Mesenchymal stem cell (in vitro differentiated cells and primary cell): ENCODE data around the gene CLIP2.
"Not testable (repeated sequence)": the region's sequence is repeated elsewhere in the genome, so short reads cannot be mapped to it uniquely, and the experiment has no call there.

ENCODE experiments used
- DNase-seq: peaks from one replicate; pipeline ENCODE4 v3.0.0-alpha.2; 2013
- H2AFZ ChIP-seq: one replicate; pipeline ENCODE4 v1.6.1; 2013; ENCODE audit warnings: low read depth, mild to moderate bottlenecking, control low read depth, inconsistent platforms, low read length, moderate library complexity
- H2AK5ac ChIP-seq: 2 replicates; pipeline ENCODE4 v1.6.1; 2013; ENCODE audit warnings: low read length, moderate library complexity, mild to moderate bottlenecking, inconsistent platforms; ENCODE audit not compliant: severe bottlenecking
- H2BK120ac ChIP-seq: one replicate; pipeline ENCODE4 v1.6.1; 2013; ENCODE audit warnings: low read depth, mild to moderate bottlenecking, inconsistent platforms, low read length, moderate library complexity
- H2BK12ac ChIP-seq, 2 experiments: one replicate each; pipeline ENCODE4 v1.6.1; 2013; ENCODE audit warnings: inconsistent platforms in 2 of 2, low read length in 2 of 2, mild to moderate bottlenecking in 2 of 2, moderate library complexity in 2 of 2, control low read depth in 1 of 2
- H2BK15ac ChIP-seq: one replicate; pipeline ENCODE4 v1.6.1; 2013; ENCODE audit warnings: mild to moderate bottlenecking, low read depth, inconsistent platforms; ENCODE audit not compliant: poor library complexity, severe bottlenecking
- H2BK5ac ChIP-seq: 2 replicates; pipeline ENCODE4 v1.6.1; 2013; ENCODE audit warnings: low read depth, mild to moderate bottlenecking, low read length, control low read depth, inconsistent platforms; ENCODE audit not compliant: poor library complexity, severe bottlenecking
- H3K14ac ChIP-seq, 2 experiments: one replicate each; pipeline ENCODE4 v1.6.1; 2013; ENCODE audit warnings: inconsistent platforms in 2 of 2, low read length in 2 of 2, control low read depth in 1 of 2, mild to moderate bottlenecking in 1 of 2, moderate library complexity in 1 of 2
- H3K18ac ChIP-seq, 2 experiments: one replicate each; pipeline ENCODE4 v1.6.1; 2013; ENCODE audit warnings: inconsistent platforms in 2 of 2, low read length in 2 of 2, control low read depth in 1 of 2, low read depth in 1 of 2, mild to moderate bottlenecking in 1 of 2
- H3K23ac ChIP-seq, 2 experiments: one replicate each; pipeline ENCODE4 v1.6.1; 2013; ENCODE audit warnings: inconsistent platforms in 2 of 2, low read length in 2 of 2, mild to moderate bottlenecking in 2 of 2, moderate library complexity in 2 of 2, control low read depth in 1 of 2
- H3K27ac ChIP-seq: 2 replicates; pipeline ENCODE4 v1.5.1; 2013; ENCODE audit warnings: mild to moderate bottlenecking, moderate library complexity, low read length, control low read depth, inconsistent platforms; ENCODE audit not compliant: poor library complexity, severe bottlenecking
- H3K27me3 ChIP-seq, 2 experiments: 2 replicates each; pipeline versions ENCODE4 v1.6.1 to v1.7.0; 2013; ENCODE audit warnings: low read length in 2 of 2, mild to moderate bottlenecking in 2 of 2, moderate library complexity in 2 of 2, control low read depth in 1 of 2, inconsistent platforms in 1 of 2; ENCODE audit not compliant: control insufficient read depth in 1 of 2, insufficient read depth in 1 of 2
- H3K36me3 ChIP-seq, 2 experiments: 2 replicates each; pipeline versions ENCODE4 v1.6.1 to v1.7.0; 2013; ENCODE audit warnings: low read length in 2 of 2, control low read depth in 1 of 2, inconsistent platforms in 1 of 2, low read depth in 1 of 2, mild to moderate bottlenecking in 1 of 2; ENCODE audit not compliant: insufficient read depth in 2 of 2, control insufficient read depth in 1 of 2
- H3K4ac ChIP-seq, 2 experiments: one replicate each; pipeline ENCODE4 v1.6.1; 2013; ENCODE audit warnings: inconsistent platforms in 2 of 2, low read length in 2 of 2, mild to moderate bottlenecking in 2 of 2, moderate library complexity in 2 of 2, control low read depth in 1 of 2, low read depth in 1 of 2
- H3K4me1 ChIP-seq: 2 replicates; pipeline ENCODE4 v1.6.1; 2013; ENCODE audit warnings: low read depth, low read length, control low read depth; ENCODE audit not compliant: control insufficient read depth, insufficient read depth
- H3K4me2 ChIP-seq: 2 replicates; pipeline ENCODE4 v1.6.1; 2013; ENCODE audit warnings: low read length, mild to moderate bottlenecking, inconsistent platforms; ENCODE audit not compliant: poor library complexity, severe bottlenecking
- H3K4me3 ChIP-seq, 2 experiments: 2 replicates each; pipeline versions ENCODE4 v1.5.1 to v1.7.0; 2013; ENCODE audit warnings: low read length in 2 of 2, mild to moderate bottlenecking in 2 of 2, control low read depth in 1 of 2, low read depth in 1 of 2; ENCODE audit not compliant: insufficient read depth in 1 of 2
- H3K79me1 ChIP-seq: replicated peaks from 2 replicates; pipeline ENCODE4 v1.6.1; 2013; ENCODE audit warnings: mild to moderate bottlenecking, control low read depth, low read length, inconsistent platforms; ENCODE audit not compliant: poor library complexity, severe bottlenecking
- H3K9ac ChIP-seq: 2 replicates; pipeline ENCODE4 v1.7.0; 2013; ENCODE audit warnings: mild to moderate bottlenecking, low read length, moderate library complexity
- H3K9me3 ChIP-seq: 2 replicates; pipeline ENCODE4 v1.7.0; 2013; ENCODE audit warnings: mild to moderate bottlenecking, low read length; ENCODE audit not compliant: control insufficient read depth
- H4K8ac ChIP-seq: one replicate; pipeline ENCODE4 v1.6.1; 2013; ENCODE audit warnings: inconsistent platforms, mild to moderate bottlenecking, low read length, moderate library complexity
- H4K91ac ChIP-seq: one replicate; pipeline ENCODE4 v1.6.1; 2013; ENCODE audit warnings: mild to moderate bottlenecking, low read length, inconsistent platforms
- WGBS: methylation state at CpG from one replicate; pipeline ENCODE4 v1.1.7; 2013; ENCODE audit warnings: mixed read lengths; 5-methylcytosine and 5-hydroxymethylcytosine counted together

CLIP2 gene

GRCh38 chr7:74430961-74431466 lies 141.8 kb downstream of the CLIP2 start:
- WGBS = 71% methylated on average over 12 of the region's 12 CpGs

GRCh38 chr7:74437291-74437571 lies 148.0 kb downstream of the CLIP2 start:
- not testable (repeated sequence) for H2AK5ac ChIP-seq, H3K4me2 ChIP-seq, H4K8ac ChIP-seq, H3K4me3 ChIP-seq, H3K36me3 ChIP-seq, H3K14ac ChIP-seq, H2AFZ ChIP-seq, DNase-seq, H4K91ac ChIP-seq, H3K4ac ChIP-seq, H3K9ac ChIP-seq, H3K18ac ChIP-seq, H2BK5ac ChIP-seq, H3K79me1 ChIP-seq, H3K27me3 ChIP-seq, H3K23ac ChIP-seq, H2BK120ac ChIP-seq, H2BK15ac ChIP-seq, H2BK12ac ChIP-seq, H3K27ac ChIP-seq
- 92% methylated on average over 1 of the region's 1 CpG for WGBS
- Histone ChIP-seq H3K9me3 (peaks cover 10% of the 10 kb centered on the region), H3K4me1 (peaks cover 16% of the 10 kb centered on the region)

More at GRCh38 chr7:74430961-74431466, 141.8 kb downstream of the CLIP2 start:
- no peak overlapping the region for H3K4me2 ChIP-seq
- H4K91ac ChIP-seq = peak overlapping the region; percentile 43
- H3K9ac ChIP-seq = no peak overlapping the region
- no peak overlapping the region for H3K18ac ChIP-seq
- no peak overlapping the region for H3K14ac ChIP-seq
- no peak overlapping the region for H2AFZ ChIP-seq
- no peaks in the 10 kb centered on the region for H3K9me3 ChIP-seq
- H3K27ac ChIP-seq = no peak overlapping the region
- H3K4me3 ChIP-seq = no peak overlapping the region
- peak overlapping the region; percentile 7 for H4K8ac ChIP-seq
- H3K4me1 ChIP-seq = peaks cover 32% of the 10 kb centered on the region
- no peak for DNase-seq
- peaks cover 0 to 1% of the 10 kb centered on the region in 2 experiments for H3K27me3 ChIP-seq
- H2BK5ac ChIP-seq = no peak overlapping the region
- no peak overlapping the region for H2BK12ac ChIP-seq
- no peak overlapping the region for H3K23ac ChIP-seq
- no peak overlapping the region for H2BK120ac ChIP-seq
- H3K79me1 ChIP-seq = no peaks in the 10 kb centered on the region
- H2AK5ac ChIP-seq = peak overlapping the region; percentile 61
- no peaks in the 10 kb centered on the region for H3K36me3 ChIP-seq
- no peak overlapping the region for H3K4ac ChIP-seq
- H2BK15ac ChIP-seq = no peak overlapping the region

DNA sequence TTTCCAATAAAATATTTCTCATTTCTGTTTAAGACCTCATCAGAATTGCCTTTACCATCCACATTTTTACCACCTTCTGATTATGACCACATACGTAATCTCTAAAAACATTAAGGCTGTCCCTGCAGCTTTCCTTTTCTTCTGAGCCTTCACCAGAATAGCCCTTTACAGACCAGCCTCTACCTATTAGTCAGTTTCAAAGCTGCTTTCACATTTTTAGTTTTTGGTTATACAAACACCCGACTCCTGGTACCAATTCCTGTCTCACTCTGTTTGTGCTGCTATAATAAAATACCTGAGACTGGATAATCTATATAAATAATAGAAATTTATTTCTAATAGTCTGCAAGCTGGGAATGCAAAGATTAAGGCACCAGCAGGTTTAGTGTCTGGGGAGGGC lies 149.1 kb downstream of the CLIP2 start:
- Histone ChIP-seq H3K4me3 (no peak overlapping the region), H3K79me1 (no peaks in the 10 kb centered on the region), H2BK120ac (no peak overlapping the region), H3K27ac (no peak overlapping the region), H2BK12ac (no peak overlapping the region), H3K23ac (no peak overlapping the region), H3K27me3 (peaks cover 0 to 7% of the 10 kb centered on the region in 2 experiments), H2AFZ (no peak overlapping the region), H4K91ac (no peak overlapping the region), H2BK15ac (no peak overlapping the region), H4K8ac (no peak overlapping the region), H3K4me2 (no peak overlapping the region), H3K4me1 (peaks cover 16% of the 10 kb centered on the region), H3K14ac (no peak overlapping the region), H3K9me3 (peaks cover 10% of the 10 kb centered on the region), H3K4ac (no peak overlapping the region), H3K9ac (no peak overlapping the region), H3K18ac (no peak overlapping the region), H2AK5ac (no peak overlapping the region), H3K36me3 (no peaks in the 10 kb centered on the region), H2BK5ac (no peak overlapping the region)
- 98% methylated on average over 1 of the region's 2 CpGs for WGBS
- DNase-seq = no peak

GRCh38 chr7:74439541-74439940 lies 150.3 kb downstream of the CLIP2 start:
- Histone ChIP-seq H3K18ac (no peak overlapping the region), H4K91ac (no peak overlapping the region), H2BK15ac (peak overlapping the region; percentile 28), H2BK12ac (no peak overlapping the region), H2BK120ac (no peak overlapping the region), H3K9me3 (peaks cover 10% of the 10 kb centered on the region), H3K27me3 (peaks cover 0 to 7% of the 10 kb centered on the region in 2 experiments), H2AFZ (no peak overlapping the region), H3K79me1 (no peaks in the 10 kb centered on the region), H3K4me1 (peaks cover 15% of the 10 kb centered on the region), H3K27ac (no peak overlapping the region), H3K4me3 (no peak overlapping the region), H3K9ac (no peak overlapping the region), H3K14ac (no peak overlapping the region), H2BK5ac (no peak overlapping the region), H3K36me3 (no peaks in the 10 kb centered on the region), H3K4me2 (no peak overlapping the region), H3K4ac (no peak overlapping the region), H4K8ac (no peak overlapping the region), H3K23ac (no peak overlapping the region), H2AK5ac (no peak overlapping the region)
- WGBS = 93% methylated on average over 4 of the region's 4 CpGs
- no peak for DNase-seq
